K562 (cell line): Measurements from ENCODE around the gene CYP51A1. TPM values are rescaled to one million over a fixed set of nuclear protein-coding genes. Genes with fewer than 3 reads are reported as not detected.

Source experiments
- BRD9 ChIP-seq: fragments of 450-650 bp; IDR thresholded peaks from 2 replicates; pipeline ENCODE4 v1.6.1; 2018; ENCODE audit warnings: low read depth; ENCODE audit not compliant: partially characterized antibody
- C11orf30 ChIP-seq: fragments of 450-650 bp; IDR thresholded peaks from 2 replicates; pipeline ENCODE4 v1.6.1; 2016; ENCODE audit warnings: low read depth, mild to moderate bottlenecking
- CHD1 ChIP-seq: fragments of 200-600 bp; sonication (generic); IDR thresholded peaks from one replicate; pipeline ENCODE4 v1.6.1; 2012; ENCODE audit warnings: mild to moderate bottlenecking, moderate library complexity, low read length, inconsistent platforms
- ETV1 ChIP-seq: fragments of 450-650 bp; conservative IDR thresholded peaks from 2 replicates; pipeline ENCODE4 v1.6.1; 2016; ENCODE audit warnings: missing genetic modification characterization, control low read depth, low read depth, missing compliant biosample characterization
- GATA2 ChIP-seq: sonication (generic); formaldehyde crosslinking; IDR thresholded peaks from 2 replicates; pipeline ENCODE4 v1.4.0; 2020; ENCODE audit warnings: mild to moderate bottlenecking, missing genetic modification reagents
- GTF2E2 ChIP-seq: fragments of 200-800 bp; sonication (Bioruptor generic); IDR thresholded peaks from 2 replicates; pipeline ENCODE4 v1.6.1; 2016; ENCODE audit warnings: missing genetic modification characterization, missing compliant biosample characterization
- HMG20B ChIP-seq: fragments of 250-450 bp; sonication (Bioruptor Pico); IDR thresholded peaks from 2 replicates; pipeline ENCODE4 v1.5.0; 2021; ENCODE audit warnings: mild to moderate bottlenecking
- ILF3 ChIP-seq: fragments of 450-650 bp; IDR thresholded peaks from 2 replicates; pipeline ENCODE4 v1.6.1; 2018; ENCODE audit warnings: antibody characterized with exemption, mild to moderate bottlenecking, moderate library complexity, borderline replicate concordance
- JUND ChIP-seq, 2 experiments: IDR thresholded peaks; 2 replicates in 1 of 2; 3 replicates in 1 of 2; pipeline ENCODE4 v1.6.1; 2011; ENCODE audit warnings: borderline replicate concordance in 2 of 2, low read depth in 2 of 2, low read length in 2 of 2, improper control_type of control experiment in 1 of 2, missing biosample characterization in 1 of 2, missing genetic modification characterization in 1 of 2, missing genetic modification reagents in 1 of 2
- MAFF ChIP-seq: IDR thresholded peaks from 2 replicates; pipeline ENCODE4 v1.6.1; 2012; ENCODE audit warnings: low read length, improper control_type of control experiment
- MAFG ChIP-seq: fragments of 450-650 bp; conservative IDR thresholded peaks from 2 replicates; pipeline ENCODE4 v1.6.1; 2016; ENCODE audit warnings: missing genetic modification characterization, missing compliant biosample characterization
- MECOM ChIP-seq: fragments of 250-450 bp; sonication (Bioruptor Pico); IDR thresholded peaks from 2 replicates; pipeline ENCODE4 v1.8.0; 2022; ENCODE audit warnings: inconsistent platforms
- NFATC3 ChIP-seq: fragments of 450-650 bp; IDR thresholded peaks from 2 replicates; pipeline ENCODE4 v1.6.1; 2017; ENCODE audit warnings: mild to moderate bottlenecking
- NR2F6 ChIP-seq: fragments of 450-650 bp; formaldehyde crosslinking; IDR thresholded peaks from 2 replicates; pipeline ENCODE4 v1.4.0; 2020; ENCODE audit warnings: mild to moderate bottlenecking
- PYGO2 ChIP-seq: fragments of 450-650 bp; IDR thresholded peaks from 2 replicates; pipeline ENCODE4 v1.6.1; 2016; ENCODE audit warnings: mild to moderate bottlenecking, missing genetic modification characterization, moderate library complexity, missing compliant biosample characterization
- SAP30 ChIP-seq: fragments of 200-600 bp; sonication (generic); IDR thresholded peaks from 2 replicates; pipeline ENCODE4 v1.6.1; 2012; ENCODE audit warnings: borderline replicate concordance, low read depth, mild to moderate bottlenecking, moderate library complexity, low read length, control low read depth, inconsistent platforms; ENCODE audit not compliant: insufficient read depth, poor library complexity, severe bottlenecking
- SOX6 ChIP-seq: fragments of 450-650 bp; IDR thresholded peaks from 2 replicates; pipeline ENCODE4 v1.6.1; 2014; ENCODE audit warnings: mild to moderate bottlenecking
- TAL1 ChIP-seq: fragments of 450-650 bp; IDR thresholded peaks from 2 replicates; pipeline ENCODE4 v1.6.1; 2016; ENCODE audit warnings: mild to moderate bottlenecking
- TSC22D4 ChIP-seq: fragments of 450-650 bp; IDR thresholded peaks from 2 replicates; pipeline ENCODE4 v1.6.1; 2016; ENCODE audit warnings: missing genetic modification characterization, missing biosample characterization, control low read depth
- ZBTB17 ChIP-seq: fragments of 450-650 bp; formaldehyde crosslinking; IDR thresholded peaks from 2 replicates; pipeline ENCODE4 v1.4.0; 2020; ENCODE audit warnings: mild to moderate bottlenecking
- ZC3H11A ChIP-seq: IDR thresholded peaks from 2 replicates; pipeline ENCODE4 v1.6.1; 2012; ENCODE audit warnings: low read depth, low read length, improper control_type of control experiment
- ZNF197 ChIP-seq: fragments of 200-800 bp; sonication (Bioruptor generic); IDR thresholded peaks from 2 replicates; pipeline ENCODE4 v1.6.1; 2016; ENCODE audit warnings: low read depth, missing genetic modification characterization, missing compliant biosample characterization
- ZNF24 ChIP-seq: fragments of 450-650 bp; IDR thresholded peaks from 2 replicates; pipeline ENCODE4 v1.6.1; 2016
- ZNF354B ChIP-seq: fragments of 250-450 bp; sonication (Bioruptor Pico); IDR thresholded peaks from 2 replicates; pipeline ENCODE4 v1.4.0; 2020
- ZNF507 ChIP-seq: conservative IDR thresholded peaks from 2 replicates; pipeline ENCODE4 v1.6.1; 2017; ENCODE audit warnings: missing genetic modification characterization, missing compliant biosample characterization
- ZNF699 ChIP-seq: fragments of 250-450 bp; sonication (Bioruptor Pico); IDR thresholded peaks from 2 replicates; pipeline ENCODE4 v1.8.0; 2021; ENCODE audit warnings: mild to moderate bottlenecking, moderate library complexity; ENCODE audit not compliant: insufficient replicate concordance
- ZNF766 ChIP-seq: fragments of 200-800 bp; sonication (Bioruptor generic); conservative IDR thresholded peaks from 2 replicates; pipeline ENCODE4 v1.6.1; 2016; ENCODE audit warnings: missing genetic modification characterization, missing compliant biosample characterization
- ZSCAN32 ChIP-seq: fragments of 450-650 bp; formaldehyde crosslinking; IDR thresholded peaks from 2 replicates; pipeline ENCODE4 v1.4.0; 2020; ENCODE audit warnings: mild to moderate bottlenecking, moderate library complexity
- polyA plus RNA-seq, 8 experiments: library from polyadenylated mRNA; depleted of rRNA in 4 of 8; stranded (reverse) in 5 of 8; unstranded in 3 of 8; fragments of >200 nt; fragmentation: Nextera tagmentation in 2 of 8; fragmentation: Illumina TruSeq in 1 of 8; extraction: Ambion mirVana in 2 of 8; extraction: Trizol in 1 of 8; gene quantifications; 2 replicates each; pipeline versions ENCODE4 v1.2.1 to v1.2.3, GENCODE V29; 2011 to 2014; ENCODE audit warnings: inconsistent platforms in 1 of 8, missing spikeins in 1 of 8
- total RNA-seq, 7 experiments: library from RNA; depleted of rRNA in 6 of 7; stranded (reverse); fragments of >200 nt in 6 of 7; fragmentation: Illumina TruSeq in 2 of 7; extraction: Trizol in 2 of 7; gene quantifications; 2 replicates each; pipeline versions ENCODE4 v1.2.1 to v1.2.3, GENCODE V29; 2011 to 2021; ENCODE audit warnings: low replicate concordance in 1 of 7
- TF ChIP-seq, protein P1 (sequence below), 2 experiments: fragments of 200-800 bp in 1 of 2; sonication (Bioruptor generic) in 1 of 2; sonication (generic) in 1 of 2; formaldehyde crosslinking in 1 of 2; IDR thresholded peaks in 1 of 2; conservative IDR thresholded peaks in 1 of 2; 2 replicates each; pipeline versions ENCODE4 v1.5.0 to v1.6.1; 2016 to 2020; ENCODE audit warnings: missing compliant biosample characterization in 1 of 2, missing genetic modification characterization in 1 of 2, missing genetic modification reagents in 1 of 2

The CYP51A1 gene
- total and polyA plus RNA-seq, 9 of the 15 experiments (the other 6 are each of a cell fraction or from before 2014, with no cell fraction given): 35.4 to 151 (median 80.3) TPM

DNA sequence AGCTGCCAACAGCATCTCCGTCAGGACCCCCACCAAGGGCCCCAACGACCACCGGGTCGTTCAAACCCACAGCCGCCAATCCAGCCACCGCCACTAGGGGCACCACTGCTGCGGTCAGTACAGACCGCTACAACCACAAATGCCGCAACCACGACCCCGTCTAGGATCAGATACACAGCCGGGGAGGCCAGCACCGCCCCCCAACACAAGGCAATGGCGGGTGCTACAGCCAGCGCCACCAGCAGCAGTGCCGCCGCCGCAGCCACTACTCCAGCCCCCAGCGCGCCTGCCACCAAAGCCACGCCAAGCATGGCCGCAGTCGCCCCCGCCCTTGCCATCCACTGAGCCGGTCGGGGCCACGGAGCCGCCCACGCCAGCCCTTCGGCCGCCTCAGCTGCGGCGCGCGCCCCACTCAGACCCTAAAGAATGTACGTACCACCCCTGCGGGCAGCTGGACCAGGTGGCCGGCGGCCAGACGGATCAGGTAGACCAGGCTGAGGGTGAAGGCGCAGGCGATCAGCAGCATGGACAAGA is 473 bp downstream of the CYP51A1 start (continued):
- TF ChIP-seq ZNF699 (CRISPR knock-in tag): no peak
- TF ChIP-seq ZSCAN32 (CRISPR knock-in tag): no peak
- no peak; the same call in 1 of the 2 replicates for TF ChIP-seq ZNF766 (CRISPR knock-in tag)
- TF ChIP-seq MECOM (CRISPR knock-in tag): no peak
- TF ChIP-seq, protein P1, sequence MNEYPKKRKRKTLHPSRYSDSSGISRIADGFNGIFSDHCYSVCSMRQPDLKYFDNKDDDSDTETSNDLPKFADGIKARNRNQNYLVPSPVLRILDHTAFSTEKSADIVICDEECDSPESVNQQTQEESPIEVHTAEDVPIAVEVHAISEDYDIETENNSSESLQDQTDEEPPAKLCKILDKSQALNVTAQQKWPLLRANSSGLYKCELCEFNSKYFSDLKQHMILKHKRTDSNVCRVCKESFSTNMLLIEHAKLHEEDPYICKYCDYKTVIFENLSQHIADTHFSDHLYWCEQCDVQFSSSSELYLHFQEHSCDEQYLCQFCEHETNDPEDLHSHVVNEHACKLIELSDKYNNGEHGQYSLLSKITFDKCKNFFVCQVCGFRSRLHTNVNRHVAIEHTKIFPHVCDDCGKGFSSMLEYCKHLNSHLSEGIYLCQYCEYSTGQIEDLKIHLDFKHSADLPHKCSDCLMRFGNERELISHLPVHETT (CRISPR knock-in tag; conservative IDR thresholded peaks at IDR 0.05 in 1 of 2, IDR thresholded peaks at IDR 0.05 in 1 of 2): no peak
- TF ChIP-seq SOX6: 0 out of 2 replicates have a peak, but pooled peaks have one; percentile 39
- no peak for TF ChIP-seq BRD9
- peak; percentile 37; the same call in 1 of the 2 replicates for TF ChIP-seq GATA2 (CRISPR knock-in tag)
- TF ChIP-seq ZBTB17 (CRISPR knock-in tag): no peak; the same call in 1 of the 2 replicates
- TF ChIP-seq GTF2E2 (tag): no peak
- TF ChIP-seq SAP30: no peak
- TF ChIP-seq PYGO2 (tag): no peak
- no peak for TF ChIP-seq TAL1
- TF ChIP-seq ZNF24: no peak
- no peak for TF ChIP-seq NFATC3
- no peak for TF ChIP-seq MAFF
- TF ChIP-seq ZNF197: no peak; the same call in 1 of the 2 replicates
- no peak for TF ChIP-seq ETV1 (tag)
- TF ChIP-seq JUND (IDR thresholded peaks at IDR 0.05; ENCODE audit: borderline replicate concordance, low read depth, low read length): peak; percentile 44; the same call in 1 of the 2 replicates
- no peak; the same call in 2 of the 3 replicates for TF ChIP-seq JUND (tag; IDR thresholded peaks at IDR 0.05; ENCODE audit: borderline replicate concordance, low read depth, low read length)
- no peak for TF ChIP-seq MAFG (tag)
- TF ChIP-seq HMG20B (CRISPR knock-in tag): no peak
- TF ChIP-seq ILF3: no peak; the same call in 1 of the 2 replicates
- peak; percentile 90 for TF ChIP-seq CHD1
- TF ChIP-seq NR2F6 (CRISPR knock-in tag): peak; percentile 92; the same call in 1 of the 2 replicates
- no peak for TF ChIP-seq C11orf30
- no peak for TF ChIP-seq ZC3H11A
- no peak for TF ChIP-seq TSC22D4
- no peak for TF ChIP-seq ZNF507 (tag)
- no peak for TF ChIP-seq ZNF354B
